HepG2 (cell line): ENCODE results near the gene LYRM2. TPM values are rescaled to one million over a fixed set of nuclear protein-coding genes. Genes with fewer than 3 reads are reported as not detected.

Experiments
- DR1 ChIP-seq: sonication (generic); formaldehyde crosslinking; IDR thresholded peaks from 2 replicates; pipeline ENCODE4 v1.8.0; 2021; ENCODE audit warnings: mild to moderate bottlenecking, missing genetic modification reagents, inconsistent platforms
- ERF ChIP-seq: IDR thresholded peaks from 2 replicates; pipeline ENCODE4 v1.6.1; 2018; ENCODE audit warnings: missing biosample characterization, missing genetic modification reagents
- GABPA ChIP-seq, 2 experiments: IDR thresholded peaks; 2 replicates each; pipeline ENCODE4 v1.6.1; 2011 to 2016; ENCODE audit warnings: low read depth in 2 of 2, low read length in 1 of 2, missing biosample characterization in 1 of 2, missing genetic modification characterization in 1 of 2
- IRF2 ChIP-seq: IDR thresholded peaks from 2 replicates; pipeline ENCODE4 v1.6.1; 2018; ENCODE audit warnings: missing genetic modification reagents, missing compliant biosample characterization
- PHF5A ChIP-seq: IDR thresholded peaks from one replicate; pipeline ENCODE4 v1.6.1; 2018; ENCODE audit warnings: low read depth, missing genetic modification reagents; ENCODE audit not compliant: unreplicated experiment
- RAD21 ChIP-seq: fragments of 450-650 bp; formaldehyde crosslinking; IDR thresholded peaks from 2 replicates; pipeline ENCODE4 v1.5.0; 2020; ENCODE audit warnings: mild to moderate bottlenecking
- SALL1 ChIP-seq: sonication (generic); formaldehyde crosslinking; IDR thresholded peaks from 2 replicates; pipeline ENCODE4 v1.8.0; 2022; ENCODE audit warnings: mild to moderate bottlenecking, missing genetic modification reagents
- SMC3 ChIP-seq: IDR thresholded peaks from 2 replicates; pipeline ENCODE4 v1.6.1; 2011; ENCODE audit warnings: low read length, improper control_type of control experiment
- TARDBP ChIP-seq: sonication (generic); formaldehyde crosslinking; IDR thresholded peaks from 2 replicates; pipeline ENCODE4 v1.8.0; 2022; ENCODE audit warnings: mild to moderate bottlenecking, missing genetic modification reagents
- ZKSCAN8 ChIP-seq: IDR thresholded peaks from 2 replicates; pipeline ENCODE4 v1.6.1; 2016; ENCODE audit warnings: borderline replicate concordance, missing genetic modification reagents, missing compliant biosample characterization
- ZNF138 ChIP-seq: sonication (generic); formaldehyde crosslinking; IDR thresholded peaks from 2 replicates; pipeline ENCODE4 v1.5.0; 2020; ENCODE audit warnings: mild to moderate bottlenecking, low read depth, missing genetic modification reagents
- ZNF292 ChIP-seq: sonication (generic); formaldehyde crosslinking; IDR thresholded peaks from 2 replicates; pipeline ENCODE4 v1.8.1; 2022; ENCODE audit warnings: mild to moderate bottlenecking, low read depth, missing genetic modification reagents, borderline replicate concordance
- ZNF543 ChIP-seq: sonication (generic); formaldehyde crosslinking; IDR thresholded peaks from 2 replicates; pipeline ENCODE4 v1.4.0; 2020; ENCODE audit warnings: mild to moderate bottlenecking, missing genetic modification reagents
- ZNF589 ChIP-seq: sonication (generic); formaldehyde crosslinking; conservative IDR thresholded peaks from 2 replicates; pipeline ENCODE4 v1.8.0; 2022; ENCODE audit warnings: mild to moderate bottlenecking, moderate library complexity, missing genetic modification reagents
- ZNF782 ChIP-seq: sonication (generic); formaldehyde crosslinking; IDR thresholded peaks from 2 replicates; pipeline ENCODE4 v1.4.0; 2020; ENCODE audit warnings: missing genetic modification reagents, mild to moderate bottlenecking, borderline replicate concordance
- polyA plus RNA-seq, 8 experiments: library from polyadenylated mRNA; depleted of rRNA in 3 of 8; stranded (reverse) in 7 of 8; unstranded in 1 of 8; fragments of >200 nt; fragmentation: Illumina TruSeq in 4 of 8; extraction: Trizol in 4 of 8; gene quantifications; 2 replicates each; pipeline versions ENCODE4 v1.2.1 to v1.2.3, GENCODE V29; 2011 to 2016; ENCODE audit warnings: low read depth in 4 of 8, missing spikeins in 1 of 8, mixed read lengths in 1 of 8; ENCODE audit not compliant: insufficient read depth in 1 of 8
- total RNA-seq, 5 experiments: library from RNA; depleted of rRNA; stranded (reverse); fragments of >200 nt; fragmentation: Illumina TruSeq; extraction: Trizol; gene quantifications; 2 replicates each; pipeline ENCODE4 v1.2.3, GENCODE V29; 2016; ENCODE audit warnings: low read depth in 1 of 5
- TF ChIP-seq, protein P1 (sequence below): sonication (generic); formaldehyde crosslinking; IDR thresholded peaks from 2 replicates; pipeline ENCODE4 v1.4.0; 2020; ENCODE audit warnings: missing genetic modification reagents
- TF ChIP-seq, protein P2 (sequence below): sonication (generic); formaldehyde crosslinking; conservative IDR thresholded peaks from 2 replicates; pipeline ENCODE4 v1.4.0; 2020; ENCODE audit warnings: mild to moderate bottlenecking, missing genetic modification reagents, moderate library complexity
- TF ChIP-seq, protein P3 (sequence below), 2 experiments: sonication (generic) in 1 of 2; formaldehyde crosslinking in 1 of 2; IDR thresholded peaks; 2 replicates each; pipeline versions ENCODE4 v1.4.0 to v1.6.1; 2016 to 2020; ENCODE audit warnings: borderline replicate concordance in 1 of 2, low read depth in 1 of 2, mild to moderate bottlenecking in 1 of 2, missing genetic modification reagents in 1 of 2

LYRM2 gene
- total and polyA plus RNA-seq, 2 of the 13 experiments (the other 11 are each of a cell fraction or from before 2014, with no cell fraction given), result 17.8 to 32.6 TPM

DNA sequence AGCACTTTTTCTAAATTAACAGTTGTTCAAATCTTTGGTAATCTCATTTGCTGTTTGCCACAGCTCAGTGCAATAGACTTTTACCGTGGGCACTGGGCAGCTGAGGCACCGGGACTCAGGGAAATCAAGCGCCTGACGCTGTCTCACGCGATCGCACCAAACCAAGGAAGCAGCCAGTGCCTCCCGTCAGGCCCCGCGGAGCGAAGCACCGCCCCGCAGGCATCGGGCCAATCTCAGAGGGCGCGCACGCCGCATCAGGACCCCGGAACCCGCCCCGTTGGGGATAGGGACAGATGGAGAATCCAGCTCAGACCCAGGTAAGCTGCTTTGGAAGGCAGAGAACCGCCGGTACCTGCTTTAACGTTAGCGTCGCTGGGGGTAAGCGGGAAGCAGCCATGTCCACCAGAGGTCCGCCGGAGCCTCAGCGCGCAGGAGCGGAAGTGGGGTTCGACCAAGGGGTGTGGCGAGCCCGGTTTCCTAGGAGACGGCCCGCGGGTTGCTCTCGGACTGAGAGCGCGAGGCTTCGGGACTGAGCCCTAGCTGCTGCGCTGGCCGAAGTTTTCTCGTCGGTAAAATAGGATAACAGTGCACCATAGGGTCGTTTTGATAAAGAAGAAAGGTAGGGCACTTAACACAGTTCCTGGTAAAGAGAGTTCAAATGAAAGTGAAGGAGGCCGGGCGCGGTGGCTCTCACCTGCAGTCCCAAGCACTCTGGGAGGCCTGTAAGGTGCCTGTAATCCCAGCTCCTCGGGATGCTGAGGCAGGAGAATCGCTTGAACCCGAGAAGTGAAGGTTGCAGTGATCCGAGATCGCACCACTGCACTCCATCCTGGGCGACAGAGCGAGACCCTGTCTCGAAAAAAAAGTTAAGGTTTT, at the start of gene LYRM2 (continued):
- peak; percentile 24 for TF ChIP-seq PHF5A (CRISPR knock-in tag)
- 0 out of 2 replicates have a peak, but pooled peaks have one; percentile 51 for TF ChIP-seq IRF2
- peak; percentile 45; the same call in 1 of the 2 replicates for TF ChIP-seq ZNF543 (CRISPR knock-in tag)
- 0 out of 2 replicates have a peak, but pooled peaks have one; percentile 55 for TF ChIP-seq ZNF589 (CRISPR knock-in tag)
- TF ChIP-seq, protein P1, sequence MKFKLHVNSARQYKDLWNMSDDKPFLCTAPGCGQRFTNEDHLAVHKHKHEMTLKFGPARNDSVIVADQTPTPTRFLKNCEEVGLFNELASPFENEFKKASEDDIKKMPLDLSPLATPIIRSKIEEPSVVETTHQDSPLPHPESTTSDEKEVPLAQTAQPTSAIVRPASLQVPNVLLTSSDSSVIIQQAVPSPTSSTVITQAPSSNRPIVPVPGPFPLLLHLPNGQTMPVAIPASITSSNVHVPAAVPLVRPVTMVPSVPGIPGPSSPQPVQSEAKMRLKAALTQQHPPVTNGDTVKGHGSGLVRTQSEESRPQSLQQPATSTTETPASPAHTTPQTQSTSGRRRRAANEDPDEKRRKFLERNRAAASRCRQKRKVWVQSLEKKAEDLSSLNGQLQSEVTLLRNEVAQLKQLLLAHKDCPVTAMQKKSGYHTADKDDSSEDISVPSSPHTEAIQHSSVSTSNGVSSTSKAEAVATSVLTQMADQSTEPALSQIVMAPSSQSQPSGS, result peak; percentile 37; the same call in 1 of the 2 replicates
- TF ChIP-seq, protein P2, sequence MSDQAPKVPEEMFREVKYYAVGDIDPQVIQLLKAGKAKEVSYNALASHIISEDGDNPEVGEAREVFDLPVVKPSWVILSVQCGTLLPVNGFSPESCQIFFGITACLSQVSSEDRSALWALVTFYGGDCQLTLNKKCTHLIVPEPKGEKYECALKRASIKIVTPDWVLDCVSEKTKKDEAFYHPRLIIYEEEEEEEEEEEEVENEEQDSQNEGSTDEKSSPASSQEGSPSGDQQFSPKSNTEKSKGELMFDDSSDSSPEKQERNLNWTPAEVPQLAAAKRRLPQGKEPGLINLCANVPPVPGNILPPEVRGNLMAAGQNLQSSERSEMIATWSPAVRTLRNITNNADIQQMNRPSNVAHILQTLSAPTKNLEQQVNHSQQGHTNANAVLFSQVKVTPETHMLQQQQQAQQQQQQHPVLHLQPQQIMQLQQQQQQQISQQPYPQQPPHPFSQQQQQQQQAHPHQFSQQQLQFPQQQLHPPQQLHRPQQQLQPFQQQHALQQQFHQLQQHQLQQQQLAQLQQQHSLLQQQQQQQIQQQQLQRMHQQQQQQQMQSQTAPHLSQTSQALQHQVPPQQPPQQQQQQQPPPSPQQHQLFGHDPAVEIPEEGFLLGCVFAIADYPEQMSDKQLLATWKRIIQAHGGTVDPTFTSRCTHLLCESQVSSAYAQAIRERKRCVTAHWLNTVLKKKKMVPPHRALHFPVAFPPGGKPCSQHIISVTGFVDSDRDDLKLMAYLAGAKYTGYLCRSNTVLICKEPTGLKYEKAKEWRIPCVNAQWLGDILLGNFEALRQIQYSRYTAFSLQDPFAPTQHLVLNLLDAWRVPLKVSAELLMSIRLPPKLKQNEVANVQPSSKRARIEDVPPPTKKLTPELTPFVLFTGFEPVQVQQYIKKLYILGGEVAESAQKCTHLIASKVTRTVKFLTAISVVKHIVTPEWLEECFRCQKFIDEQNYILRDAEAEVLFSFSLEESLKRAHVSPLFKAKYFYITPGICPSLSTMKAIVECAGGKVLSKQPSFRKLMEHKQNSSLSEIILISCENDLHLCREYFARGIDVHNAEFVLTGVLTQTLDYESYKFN (CRISPR knock-in tag), result no peak
- TF ChIP-seq RAD21 (CRISPR knock-in tag), result peak; percentile 42; the same call in 1 of the 2 replicates
- no peak for TF ChIP-seq SMC3
- peak; percentile 53 for TF ChIP-seq GABPA (IDR thresholded peaks at IDR 0.05; ENCODE audit: low read depth, low read length)
- peak; percentile 90 for TF ChIP-seq GABPA (CRISPR knock-in tag; IDR thresholded peaks at IDR 0.05; ENCODE audit: low read depth)
- TF ChIP-seq ERF, result peak; percentile 69; the same call in 1 of the 2 replicates
- TF ChIP-seq, protein P3, sequence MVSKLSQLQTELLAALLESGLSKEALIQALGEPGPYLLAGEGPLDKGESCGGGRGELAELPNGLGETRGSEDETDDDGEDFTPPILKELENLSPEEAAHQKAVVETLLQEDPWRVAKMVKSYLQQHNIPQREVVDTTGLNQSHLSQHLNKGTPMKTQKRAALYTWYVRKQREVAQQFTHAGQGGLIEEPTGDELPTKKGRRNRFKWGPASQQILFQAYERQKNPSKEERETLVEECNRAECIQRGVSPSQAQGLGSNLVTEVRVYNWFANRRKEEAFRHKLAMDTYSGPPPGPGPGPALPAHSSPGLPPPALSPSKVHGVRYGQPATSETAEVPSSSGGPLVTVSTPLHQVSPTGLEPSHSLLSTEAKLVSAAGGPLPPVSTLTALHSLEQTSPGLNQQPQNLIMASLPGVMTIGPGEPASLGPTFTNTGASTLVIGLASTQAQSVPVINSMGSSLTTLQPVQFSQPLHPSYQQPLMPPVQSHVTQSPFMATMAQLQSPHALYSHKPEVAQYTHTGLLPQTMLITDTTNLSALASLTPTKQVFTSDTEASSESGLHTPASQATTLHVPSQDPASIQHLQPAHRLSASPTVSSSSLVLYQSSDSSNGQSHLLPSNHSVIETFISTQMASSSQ (IDR thresholded peaks at IDR 0.05; ENCODE audit: low read depth), result no peak
- TF ChIP-seq, protein P3 (CRISPR knock-in tag; IDR thresholded peaks at IDR 0.05; ENCODE audit: borderline replicate concordance), result peak; percentile 51; the same call in 1 of the 2 replicates
- TF ChIP-seq ZNF292 (CRISPR knock-in tag), result peak; percentile 67; the same call in 1 of the 2 replicates
- TF ChIP-seq SALL1, result peak; percentile 85; the same call in 1 of the 2 replicates
- peak; percentile 75; the same call in 1 of the 2 replicates for TF ChIP-seq TARDBP
- TF ChIP-seq ZNF138, result no peak
- 0 out of 2 replicates have a peak, but pooled peaks have one; percentile 54 for TF ChIP-seq ZKSCAN8 (CRISPR knock-in tag)
- TF ChIP-seq DR1 (CRISPR knock-in tag), result peak; percentile 71
- TF ChIP-seq ZNF782 (CRISPR knock-in tag), result 0 out of 2 replicates have a peak, but pooled peaks have one; percentile 61
